Measurements from ENCODE around the gene SMYD1. TPM values are rescaled to one million over a fixed set of nuclear protein-coding genes. Genes with fewer than 3 reads are reported as not detected.
"Not testable (repeated sequence)": the region's sequence is repeated elsewhere in the genome, so short reads cannot be mapped to it uniquely, and the experiment has no call there.

The SMYD1 gene
- total and polyA plus RNA-seq, 4 experiments from 2014 or later, result not detected

- Mint-ChIP-seq H3K4me1 (peaks cover 23 to 57% (median 43%) of the 10 kb centered on the region in 4 donors), H3K4me3 (peak overlapping the region in 1 of 8 donors; percentile 61), H3K27ac (peak overlapping the region in 3 of 7 donors; percentile 15 to 46 (median 33)), H3K36me3 (peaks cover 9 to 18% of the 10 kb centered on the region in 2 donors)
- H3K4me3 ChIP-seq (ENCODE audit: low read length in 2 of 2); H3K27ac ChIP-seq (ENCODE audit: low read depth, low read length); H3K27me3 ChIP-seq (ENCODE audit: insufficient read depth, low read length); DNase-seq; H3K4me1 ChIP-seq (ENCODE audit: insufficient read depth, low read length); H3K27me3 Mint-ChIP-seq; H3K9me3 ChIP-seq (ENCODE audit: control insufficient read depth in 1 of 2, low read length in 2 of 2); H3K36me3 ChIP-seq (ENCODE audit: insufficient read depth, low read length); H3K9me3 Mint-ChIP-seq; intact Hi-C loops (cut with micrococcal nuclease): not testable (repeated sequence)
- ChIA-PET POLR2A (ENCODE audit: partially characterized antibody) (interaction anchor here (1.0 to 1.1 kb wide), 2 partner anchors 9 kb away, joined by 3 to 5 read pairs; no protein-coding TSS in a partner anchor), CTCF (ENCODE audit: partially characterized antibody) (interaction anchor here (1.5 kb wide), 1 partner anchor 15 kb away, joined by 10 read pairs; no protein-coding TSS in a partner anchor)
Measured at GRCh38 chr2:88045561-88045960, 22.1 kb upstream of the SMYD1 start.

- Histone ChIP-seq H3K4me3 (ENCODE audit: low read length in 2 of 2) (no peak overlapping the region), H3K4me1 (ENCODE audit: insufficient read depth, low read length) (peaks cover 14% of the 10 kb centered on the region), H3K27ac (ENCODE audit: low read depth, low read length) (no peak overlapping the region), H3K36me3 (ENCODE audit: insufficient read depth, low read length) (no peaks in the 10 kb centered on the region), H3K9me3 (ENCODE audit: control insufficient read depth in 1 of 2, low read length in 2 of 2) (no peaks in the 10 kb centered on the region), H3K27me3 (ENCODE audit: insufficient read depth, low read length) (no peaks in the 10 kb centered on the region)
- ChIA-PET POLR2A (ENCODE audit: partially characterized antibody) (interaction anchor here (1.2 kb wide), 1 partner anchor 12 kb away, joined by 3 read pairs; no protein-coding TSS in a partner anchor), CTCF (ENCODE audit: partially characterized antibody) (interaction anchor here (0.7 to 5.9 kb wide), 3 partner anchors 11 to 14 kb away, joined by 3 to 41 read pairs (median 3); no protein-coding TSS in a partner anchor)
- Mint-ChIP-seq H3K27me3 (no peaks in the 10 kb centered on the region), H3K36me3 (peaks cover 3 to 28% of the 10 kb centered on the region in 2 donors), H3K4me3 (no peak overlapping the region), H3K27ac (no peak overlapping the region), H3K4me1 (peaks cover 26 to 55% (median 40%) of the 10 kb centered on the region in 4 donors), H3K9me3 (no peaks in the 10 kb centered on the region)
- DNase-seq, result no peak
- intact Hi-C loops (cut with micrococcal nuclease), result no loop called here
Measured at GRCh38 chr2:88048541-88048940, 19.1 kb upstream of the SMYD1 start.

GRCh38 chr2:88049622-88050021 lies 18.0 kb upstream of the SMYD1 start:
- Mint-ChIP-seq H3K4me3 (no peak overlapping the region), H3K36me3 (peaks cover 0 to 30% of the 10 kb centered on the region in 2 donors), H3K27me3 (no peaks in the 10 kb centered on the region), H3K9me3 (no peaks in the 10 kb centered on the region), H3K4me1 (peaks cover 35 to 62% (median 50%) of the 10 kb centered on the region in 4 donors), H3K27ac (peak overlapping the region in 4 of 7 donors; percentile 1 to 75 (median 36))
- DNase-seq, result no peak
- Histone ChIP-seq H3K9me3 (ENCODE audit: control insufficient read depth in 1 of 2, low read length in 2 of 2) (no peaks in the 10 kb centered on the region), H3K4me3 (ENCODE audit: low read length in 2 of 2) (no peak overlapping the region), H3K27me3 (ENCODE audit: insufficient read depth, low read length) (no peaks in the 10 kb centered on the region), H3K4me1 (ENCODE audit: insufficient read depth, low read length) (peaks cover 25% of the 10 kb centered on the region), H3K27ac (ENCODE audit: low read depth, low read length) (no peak overlapping the region), H3K36me3 (ENCODE audit: insufficient read depth, low read length) (no peaks in the 10 kb centered on the region)
- ChIA-PET POLR2A (ENCODE audit: partially characterized antibody) (interaction anchor here (0.6 to 1.5 kb wide), 3 partner anchors 10 to 37 kb away, joined by 3 read pairs; no protein-coding TSS in a partner anchor), CTCF (ENCODE audit: partially characterized antibody) (interaction anchor here (1.3 to 5.9 kb wide), 2 partner anchors 10 to 12 kb away, joined by 3 to 41 read pairs; no protein-coding TSS in a partner anchor)
- intact Hi-C loops (cut with micrococcal nuclease), result loop anchor here (1.0 kb wide), 1 partner anchor 17 kb away; no protein-coding TSS in a partner anchor

- Mint-ChIP-seq H3K36me3 (peaks cover 0 to 33% of the 10 kb centered on the region in 2 donors), H3K4me3 (no peak overlapping the region), H3K27ac (peak overlapping the region in 2 of 7 donors; percentile 64 to 67), H3K27me3 (no peaks in the 10 kb centered on the region), H3K4me1 (peaks cover 38 to 69% (median 53%) of the 10 kb centered on the region in 4 donors), H3K9me3 (no peaks in the 10 kb centered on the region)
- DNase-seq, result no peak
- H3K9me3 ChIP-seq (ENCODE audit: control insufficient read depth in 1 of 2, low read length in 2 of 2), result no peaks in the 10 kb centered on the region
- H3K27me3 ChIP-seq (ENCODE audit: insufficient read depth, low read length), result no peaks in the 10 kb centered on the region
- H3K27ac ChIP-seq (ENCODE audit: low read depth, low read length), result no peak overlapping the region
- no peaks in the 10 kb centered on the region for H3K36me3 ChIP-seq (ENCODE audit: insufficient read depth, low read length)
- POLR2A ChIA-PET (ENCODE audit: partially characterized antibody), result no interaction called here
- peaks cover 33% of the 10 kb centered on the region for H3K4me1 ChIP-seq (ENCODE audit: insufficient read depth, low read length)
- intact Hi-C loops (cut with micrococcal nuclease), result no loop called here
- H3K4me3 ChIP-seq (ENCODE audit: low read length in 2 of 2), result no peak overlapping the region
- CTCF ChIA-PET (ENCODE audit: partially characterized antibody), result interaction anchor here (5.9 kb wide), 1 partner anchor 8 kb away, joined by 41 read pairs; no protein-coding TSS in a partner anchor
Measured at GRCh38 chr2:88051792-88052191, 15.8 kb upstream of the SMYD1 start.

GRCh38 chr2:88053296-88053695 lies 14.3 kb upstream of the SMYD1 start:
- Mint-ChIP-seq H3K4me1 (peaks cover 38 to 69% (median 55%) of the 10 kb centered on the region in 4 donors), H3K27me3 (no peaks in the 10 kb centered on the region), H3K36me3 (peaks cover 0 to 33% of the 10 kb centered on the region in 2 donors), H3K27ac (peak overlapping the region; percentile 43 to 98 (median 89)), H3K4me3 (peak overlapping the region in 7 of 8 donors; percentile 0 to 95 (median 93)), H3K9me3 (no peaks in the 10 kb centered on the region)
- H3K36me3 ChIP-seq (ENCODE audit: insufficient read depth, low read length), result no peaks in the 10 kb centered on the region
- intact Hi-C loops (cut with micrococcal nuclease), result no loop called here
- H3K27me3 ChIP-seq (ENCODE audit: insufficient read depth, low read length), result no peaks in the 10 kb centered on the region
- H3K4me1 ChIP-seq (ENCODE audit: insufficient read depth, low read length), result peaks cover 33% of the 10 kb centered on the region
- no peaks in the 10 kb centered on the region for H3K9me3 ChIP-seq (ENCODE audit: control insufficient read depth in 1 of 2, low read length in 2 of 2)
- ChIA-PET CTCF (ENCODE audit: partially characterized antibody) (no interaction called here), POLR2A (ENCODE audit: partially characterized antibody) (no interaction called here)
- H3K4me3 ChIP-seq (ENCODE audit: low read length in 2 of 2), result no peak overlapping the region
- no peak for DNase-seq
- H3K27ac ChIP-seq (ENCODE audit: low read depth, low read length), result peak overlapping the region; percentile 22

GRCh38 chr2:88053934-88054781 lies 13.5 kb upstream of the SMYD1 start:
- peaks cover 0 to 25% of the 10 kb centered on the region in 2 donors for H3K36me3 Mint-ChIP-seq
- H3K27ac Mint-ChIP-seq, result peak overlapping the region; percentile 89 to 98 (median 98)
- Histone ChIP-seq H3K4me3 (ENCODE audit: low read length in 2 of 2) (peak overlapping the region; percentile 76 to 84), H3K9me3 (ENCODE audit: control insufficient read depth in 1 of 2, low read length in 2 of 2) (no peaks in the 10 kb centered on the region), H3K36me3 (ENCODE audit: insufficient read depth, low read length) (no peaks in the 10 kb centered on the region), H3K27me3 (ENCODE audit: insufficient read depth, low read length) (no peaks in the 10 kb centered on the region), H3K27ac (ENCODE audit: low read depth, low read length) (peak overlapping the region; percentile 93), H3K4me1 (ENCODE audit: insufficient read depth, low read length) (peaks cover 33% of the 10 kb centered on the region)
- POLR2A ChIA-PET (ENCODE audit: partially characterized antibody), result interaction anchor here (0.6 to 1.9 kb wide), 7 partner anchors 8 to 38 kb away, joined by 3 to 8 read pairs (median 3); partner anchors contain the start of gene RNU2-63P
- DNase-seq, result no peak
- peaks cover 36 to 61% (median 48%) of the 10 kb centered on the region in 4 donors for H3K4me1 Mint-ChIP-seq
- no peaks in the 10 kb centered on the region for H3K27me3 Mint-ChIP-seq
- peak overlapping the region; percentile 90 to 97 (median 95) for H3K4me3 Mint-ChIP-seq
- intact Hi-C loops (cut with micrococcal nuclease), result no loop called here
- CTCF ChIA-PET (ENCODE audit: partially characterized antibody), result interaction anchor here (1.1 to 1.5 kb wide), 2 partner anchors 17 to 106 kb away, joined by 4 to 5 read pairs; no protein-coding TSS in a partner anchor
- no peaks in the 10 kb centered on the region for H3K9me3 Mint-ChIP-seq
